Transverse colon (tissue), 4 donors: ENCODE data around the gene PSMD11.

Experiments
- CTCF ChIP-seq, 5 experiments: fragments of 200-600 bp in 3 of 5; fragments of 450-650 bp in 2 of 5; sonication (generic) in 3 of 5; IDR thresholded peaks; 1 replicate in 2 of 5; 2 replicates in 3 of 5; pipeline ENCODE4 v1.5.1; 2016 to 2017; ENCODE audit warnings: antibody characterized with exemption in 5 of 5, inconsistent platforms in 3 of 5, mild to moderate bottlenecking in 2 of 5, moderate library complexity in 1 of 5
- EP300 ChIP-seq: sonication (generic); formaldehyde crosslinking; IDR thresholded peaks from one replicate; pipeline ENCODE4 v1.6.1; 2017; ENCODE audit warnings: antibody characterized with exemption, low read depth
- POLR2AphosphoS5 ChIP-seq, 3 donors: sonication (generic); formaldehyde crosslinking; IDR thresholded peaks; one replicate each; pipeline ENCODE4 v1.6.1; 2016; ENCODE audit warnings: antibody characterized with exemption in 3 of 3

DNA sequence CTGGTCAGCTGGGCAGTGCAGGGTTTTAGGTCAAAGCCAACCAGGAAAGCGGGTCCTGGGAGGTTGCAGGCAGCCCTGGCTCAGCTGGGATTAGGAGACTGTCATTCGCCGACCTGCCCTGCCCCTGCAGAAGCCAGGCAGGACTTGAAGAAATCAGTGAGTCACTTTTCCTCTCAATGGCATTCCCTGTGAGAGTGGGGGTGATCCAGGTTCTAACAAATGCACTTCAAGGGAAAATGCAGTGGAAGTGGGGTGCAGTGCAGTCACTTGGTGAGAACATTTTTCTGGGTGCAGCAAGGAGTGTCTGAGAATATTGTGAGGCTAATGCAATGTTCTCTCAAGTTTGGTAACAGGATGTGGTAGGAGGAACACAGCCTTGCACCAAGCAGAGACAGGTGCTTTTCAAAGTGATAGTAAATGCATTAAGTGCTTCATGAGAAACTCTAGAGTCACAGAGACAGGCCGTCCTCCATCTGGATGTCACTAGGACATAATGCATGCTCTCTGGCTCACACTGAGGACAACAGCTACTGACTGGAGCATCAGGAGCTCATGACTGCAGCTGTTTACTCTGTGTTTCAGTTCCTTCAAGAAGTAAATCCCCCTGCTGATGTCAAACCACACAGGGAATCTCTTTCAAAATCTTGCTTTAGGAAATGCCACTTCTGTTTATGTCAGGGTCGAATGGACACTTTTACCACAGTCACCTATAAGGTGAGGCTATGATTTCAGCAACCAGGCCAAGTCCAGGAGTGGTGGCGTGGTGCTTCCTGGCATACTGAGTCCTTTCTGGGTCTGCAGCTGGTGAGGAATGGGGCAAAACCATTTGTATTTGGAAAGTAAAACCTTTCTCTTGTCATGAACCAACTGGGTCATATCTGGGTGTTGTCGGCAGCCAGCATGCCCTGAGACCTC, 59.2 kb downstream of the PSMD11 start:
- TF ChIP-seq POLR2AphosphoS5 (IDR thresholded peaks at IDR 0.05), result peak in 2 of 3 donors; percentile 26 to 38
- no peak for TF ChIP-seq CTCF (IDR thresholded peaks at IDR 0.05)
- no peak for TF ChIP-seq EP300
